Measurements from ENCODE around the gene SNAP91. TPM values are rescaled to one million over a fixed set of nuclear protein-coding genes. Genes with fewer than 3 reads are reported as not detected.
"Not testable (repeated sequence)": the region's sequence is repeated elsewhere in the genome, so short reads cannot be mapped to it uniquely, and the experiment has no call there.

The SNAP91 gene
- total and polyA plus RNA-seq, 2 donors (not counting 1 experiment from before 2014, with no cell fraction given): not detected

GRCh38 chr6:83756565-83756964 is 47.7 kb upstream of the SNAP91 start:
- intact Hi-C loops (cut with micrococcal nuclease): no loop called here
- DNase-seq (no peak), ATAC-seq (ENCODE audit: low read depth) (no peak)
- no peak overlapping the region for H2AFZ ChIP-seq (ENCODE audit: insufficient read depth, low read depth, low read length, poor library complexity, severe bottlenecking)
- ChIA-PET CTCF (interaction anchor here (0.7 kb wide), 1 partner anchor 885 kb away, joined by 3 read pairs; no protein-coding TSS in a partner anchor), POLR2A (no interaction called here)
- no peaks in the 10 kb centered on the region for H3K4me1 ChIP-seq (ENCODE audit: control insufficient read depth in 2 of 2, insufficient read depth in 2 of 2, low read length in 2 of 2)
- Mint-ChIP-seq H3K9me3 (ENCODE audit: insufficient read depth) (peaks cover 8% of the 10 kb centered on the region), H3K4me1 (no peaks in the 10 kb centered on the region), H3K27me3 (no peaks in the 10 kb centered on the region), H3K27ac (no peak overlapping the region), H3K4me3 (no peak overlapping the region)
- no peaks in the 10 kb centered on the region for H3K27me3 ChIP-seq (replicated peaks in 1 of 4; ENCODE audit: control extremely low read depth in 1 of 4, control insufficient read depth in 3 of 4, insufficient read depth in 4 of 4, low read length in 3 of 4)
- no CpG with 5 or more reads among the region's 2 CpGs for WGBS (ENCODE audit: insufficient coverage)
- H3K36me3 ChIP-seq (replicated peaks in 1 of 2; ENCODE audit: control extremely low read depth in 1 of 2, control insufficient read depth in 1 of 2, extremely low read depth in 1 of 2, insufficient read depth in 2 of 2, low read length in 1 of 2): no peaks in the 10 kb centered on the region
- no peak overlapping the region for H3K27ac ChIP-seq (ENCODE audit: low read length in 2 of 2)
- peaks cover 1 to 14% (median 10%) of the 10 kb centered on the region in 3 donors for H3K9me3 ChIP-seq (ENCODE audit: control extremely low read depth in 1 of 3, control insufficient read depth in 2 of 3, insufficient read depth in 1 of 3, low read length in 2 of 3)
- no peaks in the 10 kb centered on the region for H4K20me1 ChIP-seq (ENCODE audit: control insufficient read depth, insufficient read depth, low read length, poor library complexity, severe bottlenecking)
- no peak overlapping the region for H3K4me2 ChIP-seq (replicated peaks; ENCODE audit: low read depth, low read length, poor library complexity, severe bottlenecking)
- TF ChIP-seq CTCF (IDR thresholded peaks at IDR 0.05) (no peak), EZH2 (IDR thresholded peaks at IDR 0.05; ENCODE audit: borderline replicate concordance, insufficient read depth, low read depth, low read length, poor library complexity, severe bottlenecking) (no peak)
- no peak overlapping the region for H3K4me3 ChIP-seq (ENCODE audit: control extremely low read depth in 1 of 5, extremely low read depth in 1 of 5, insufficient read depth in 1 of 5, low read depth in 2 of 5, low read length in 4 of 5)
- H3K79me2 ChIP-seq (ENCODE audit: control insufficient read depth, insufficient read depth, low read length): no peaks in the 10 kb centered on the region
- H3K9ac ChIP-seq (ENCODE audit: low read length): no peak overlapping the region

GRCh38 chr6:83752375-83752774 is 43.5 kb upstream of the SNAP91 start:
- WGBS (ENCODE audit: insufficient coverage): 60% methylated on average over 1 of the region's 5 CpGs
- H3K4me1 Mint-ChIP-seq; CTCF ChIA-PET; H3K36me3 ChIP-seq (replicated peaks in 1 of 2; ENCODE audit: control extremely low read depth in 1 of 2, control insufficient read depth in 1 of 2, extremely low read depth in 1 of 2, insufficient read depth in 2 of 2, low read length in 1 of 2); intact Hi-C loops (cut with micrococcal nuclease); H3K27ac ChIP-seq (ENCODE audit: low read length in 2 of 2); DNase-seq; H3K9ac ChIP-seq (ENCODE audit: low read length); H3K9me3 Mint-ChIP-seq (ENCODE audit: insufficient read depth); ATAC-seq (ENCODE audit: low read depth); H3K4me1 ChIP-seq (ENCODE audit: control insufficient read depth in 2 of 2, insufficient read depth in 2 of 2, low read length in 2 of 2); POLR2A ChIA-PET; H3K27ac Mint-ChIP-seq; H3K4me3 Mint-ChIP-seq; H3K79me2 ChIP-seq (ENCODE audit: control insufficient read depth, insufficient read depth, low read length); H3K9me3 ChIP-seq (ENCODE audit: control extremely low read depth in 1 of 3, control insufficient read depth in 2 of 3, insufficient read depth in 1 of 3, low read length in 2 of 3); H3K4me2 ChIP-seq (replicated peaks; ENCODE audit: low read depth, low read length, poor library complexity, severe bottlenecking); H3K27me3 ChIP-seq (replicated peaks in 1 of 4; ENCODE audit: control extremely low read depth in 1 of 4, control insufficient read depth in 3 of 4, insufficient read depth in 4 of 4, low read length in 3 of 4); H2AFZ ChIP-seq (ENCODE audit: insufficient read depth, low read depth, low read length, poor library complexity, severe bottlenecking); H4K20me1 ChIP-seq (ENCODE audit: control insufficient read depth, insufficient read depth, low read length, poor library complexity, severe bottlenecking); H3K27me3 Mint-ChIP-seq; H3K4me3 ChIP-seq (ENCODE audit: control extremely low read depth in 1 of 5, extremely low read depth in 1 of 5, insufficient read depth in 1 of 5, low read depth in 2 of 5, low read length in 4 of 5): not testable (repeated sequence)
